ENCODE results near the gene MTHFSD.
"Not testable (repeated sequence)": the region's sequence is repeated elsewhere in the genome, so short reads cannot be mapped to it uniquely, and the experiment has no call there.

Gene MTHFSD, protein sequence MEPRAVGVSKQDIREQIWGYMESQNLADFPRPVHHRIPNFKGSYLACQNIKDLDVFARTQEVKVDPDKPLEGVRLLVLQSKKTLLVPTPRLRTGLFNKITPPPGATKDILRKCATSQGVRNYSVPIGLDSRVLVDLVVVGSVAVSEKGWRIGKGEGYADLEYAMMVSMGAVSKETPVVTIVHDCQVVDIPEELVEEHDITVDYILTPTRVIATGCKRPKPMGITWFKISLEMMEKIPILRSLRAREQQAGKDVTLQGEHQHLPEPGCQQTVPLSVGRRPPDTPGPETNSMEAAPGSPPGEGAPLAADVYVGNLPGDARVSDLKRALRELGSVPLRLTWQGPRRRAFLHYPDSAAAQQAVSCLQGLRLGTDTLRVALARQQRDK

GRCh38 chr16:86554917-86555703, at the start of gene MTHFSD:
MTHFSD (minus strand) TSS chr16:86555235; CDS start chr16:86555184, 51 bp downstream.
- DNase-seq (ENCODE audit: low spot score): peak; percentile 97

DNA sequence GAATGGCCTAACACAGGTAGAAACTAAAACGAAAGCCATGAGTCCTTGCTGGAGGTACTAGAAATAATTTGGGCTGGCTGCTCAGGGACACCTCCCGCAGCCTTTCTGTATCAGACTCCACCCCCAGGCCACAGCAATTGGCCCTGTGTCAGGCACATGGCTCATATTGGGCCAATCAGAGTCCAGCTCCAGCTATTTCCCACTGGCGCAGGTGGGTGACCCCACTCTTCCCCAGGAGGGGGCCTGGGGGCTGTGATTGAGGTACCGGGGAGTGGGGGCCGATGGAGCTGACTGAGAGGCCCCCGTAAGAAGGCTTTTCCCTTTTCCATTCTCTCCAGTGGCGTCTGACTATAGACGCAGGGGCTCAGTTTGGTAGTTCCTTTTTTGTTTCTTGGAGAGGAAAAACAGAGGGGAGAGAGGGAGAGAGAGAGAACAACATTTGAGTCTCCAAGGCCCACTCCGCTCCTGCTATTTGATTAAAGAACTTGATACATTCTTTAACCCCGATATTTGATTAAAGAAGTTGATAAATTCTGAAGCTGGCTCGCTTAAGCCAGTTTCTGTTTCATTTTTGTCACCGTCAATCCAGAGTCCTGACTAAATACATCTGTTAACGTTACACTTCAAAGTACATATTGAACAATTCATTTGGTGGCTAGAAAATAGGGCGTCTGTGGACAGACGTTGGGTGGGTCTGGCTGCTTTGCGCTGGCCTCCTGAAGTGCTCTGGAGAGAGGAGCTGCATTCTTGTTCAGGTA, 49.6 kb upstream of the MTHFSD start:
- peak; percentile 68 for DNase-seq (ENCODE audit: low spot score)

DNA sequence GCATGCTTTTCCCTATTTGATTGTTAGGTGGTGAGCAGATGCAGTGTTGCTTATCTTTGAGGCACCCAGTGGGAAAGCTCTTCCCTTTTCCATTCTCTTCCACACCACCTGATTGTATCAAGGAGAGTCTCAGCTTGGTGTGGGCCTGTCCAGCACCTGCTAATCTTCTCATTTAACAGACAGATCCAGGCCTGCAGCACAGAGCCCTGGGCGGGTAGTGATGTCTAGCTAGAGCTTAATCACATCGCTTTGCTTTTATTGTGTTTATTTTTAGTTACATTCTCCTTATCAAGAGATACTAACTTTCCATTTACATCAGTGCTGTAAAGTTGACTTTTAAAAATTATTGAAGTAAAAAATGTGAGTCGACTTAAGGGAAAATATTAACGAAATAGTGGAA, 47.5 kb upstream of the MTHFSD start:
- DNase-seq (ENCODE audit: low spot score): no peak

- DNase-seq (ENCODE audit: low spot score): no peak
Observed at GRCh38 chr16:86601356-86601755, 46.3 kb upstream of the MTHFSD start.

DNA sequence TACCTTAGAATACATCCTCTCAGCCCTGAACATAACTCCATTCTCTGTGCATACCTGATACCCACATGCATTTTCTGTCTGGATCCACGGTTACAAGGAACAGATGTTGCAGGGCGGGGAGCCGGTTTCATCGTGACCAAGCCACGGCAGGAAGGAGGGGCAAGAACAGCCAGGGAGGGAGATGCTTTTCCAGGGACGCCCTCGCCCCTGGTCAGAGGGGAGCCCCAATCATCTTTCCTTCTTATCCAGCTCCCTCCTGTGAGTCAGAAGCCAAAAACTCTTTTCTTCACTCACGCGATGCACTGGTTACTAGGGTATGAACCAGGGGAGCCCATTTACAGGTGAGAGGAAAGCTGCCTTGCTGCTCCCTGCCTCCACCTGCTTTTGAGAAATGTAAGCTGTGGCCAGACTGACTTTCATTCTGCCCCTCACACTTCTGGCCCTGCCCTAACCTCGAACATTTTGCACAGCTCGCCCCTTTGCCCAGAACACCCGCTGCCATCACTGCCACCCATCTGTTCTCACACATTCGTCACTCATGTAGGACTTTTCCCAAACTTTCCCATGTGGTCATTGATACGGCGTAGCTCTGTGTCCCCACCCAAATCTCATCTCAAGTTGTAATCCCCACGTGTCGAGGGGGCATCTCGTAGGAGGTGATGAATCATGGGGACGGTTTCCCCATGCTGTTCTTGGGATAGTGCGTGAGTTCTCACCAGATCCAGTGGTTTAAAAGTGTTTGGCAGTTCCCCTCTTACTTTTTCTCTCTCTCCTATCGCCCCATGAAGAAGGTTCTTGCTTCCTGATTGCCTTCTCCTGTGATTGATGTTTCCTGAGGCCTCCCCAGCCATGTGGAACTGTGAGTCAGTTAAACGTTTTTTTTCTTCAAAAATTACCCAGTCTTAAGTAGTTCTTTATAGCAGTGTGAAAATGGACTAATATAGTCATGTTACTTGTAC, 43.9 kb upstream of the MTHFSD start:
- no peak for DNase-seq (ENCODE audit: low spot score)

DNA sequence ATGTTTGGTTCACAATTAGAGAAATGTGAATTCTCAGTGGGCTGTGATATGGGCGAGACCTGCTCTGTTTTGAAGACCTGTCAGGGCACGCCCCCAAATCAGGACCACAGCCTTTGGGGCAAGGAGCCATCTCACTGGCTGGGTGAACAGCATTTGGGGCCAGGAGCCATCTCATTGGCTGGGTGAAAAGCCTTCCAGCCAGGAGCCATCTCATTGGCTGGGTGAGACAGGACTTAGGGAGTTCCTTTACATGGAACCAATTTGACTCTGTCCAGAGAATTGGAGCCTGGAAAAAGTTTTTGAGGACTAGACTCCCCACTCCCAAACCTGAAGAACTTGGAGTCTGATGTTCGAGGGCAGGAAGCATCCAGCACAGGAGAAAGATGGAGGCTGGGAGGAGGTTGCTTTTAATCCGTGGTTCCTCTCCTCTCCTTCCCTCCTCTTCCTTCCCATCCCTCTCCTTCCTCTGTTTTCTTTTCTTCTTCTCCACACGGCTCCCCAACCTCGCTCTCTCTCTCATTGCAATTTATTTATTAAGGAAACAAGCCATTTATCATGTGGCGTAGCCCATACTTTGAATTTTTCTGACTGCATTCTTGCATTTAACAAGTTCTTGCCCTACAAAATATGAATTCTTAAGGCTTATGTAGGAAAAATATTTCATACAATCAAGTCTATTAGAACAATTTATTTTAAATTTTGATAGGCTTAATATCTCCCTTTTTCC, 43.0 kb upstream of the MTHFSD start:
- no peak for DNase-seq (ENCODE audit: low spot score)

GRCh38 chr16:86597126-86597879, 42.3 kb upstream of the MTHFSD start:
- no peak for DNase-seq (ENCODE audit: low spot score)

- no peak for DNase-seq (ENCODE audit: low spot score)
Observed at GRCh38 chr16:86595983-86596605, 41.1 kb upstream of the MTHFSD start.

GRCh38 chr16:86594721-86595120, 39.7 kb upstream of the MTHFSD start:
- DNase-seq (ENCODE audit: low spot score): no peak

- no peak for DNase-seq (ENCODE audit: low spot score)
Observed at GRCh38 chr16:86593913-86594620, 39.0 kb upstream of the MTHFSD start.

DNA sequence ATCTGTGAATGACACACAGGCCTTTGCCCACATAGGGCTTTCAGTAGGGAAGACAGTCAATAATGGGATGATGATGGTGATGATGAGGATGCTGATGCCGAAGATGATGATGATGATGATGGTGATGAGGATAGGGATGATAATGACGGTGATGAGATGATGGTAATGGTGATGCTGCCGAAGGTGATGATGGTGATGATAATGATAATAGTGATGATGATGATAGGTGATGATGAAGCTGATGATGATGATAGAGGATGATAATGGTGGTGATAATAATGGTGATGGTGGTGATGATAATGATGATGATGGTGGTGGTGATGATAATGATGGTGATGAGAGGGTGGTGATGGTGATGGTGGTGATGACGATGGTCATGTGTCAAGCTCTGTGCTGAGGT, 36.2 kb upstream of the MTHFSD start:
- no peak for DNase-seq (ENCODE audit: low spot score)

GRCh38 chr16:86590501-86591144, 35.6 kb upstream of the MTHFSD start:
- DNase-seq (ENCODE audit: low spot score): no peak

DNA sequence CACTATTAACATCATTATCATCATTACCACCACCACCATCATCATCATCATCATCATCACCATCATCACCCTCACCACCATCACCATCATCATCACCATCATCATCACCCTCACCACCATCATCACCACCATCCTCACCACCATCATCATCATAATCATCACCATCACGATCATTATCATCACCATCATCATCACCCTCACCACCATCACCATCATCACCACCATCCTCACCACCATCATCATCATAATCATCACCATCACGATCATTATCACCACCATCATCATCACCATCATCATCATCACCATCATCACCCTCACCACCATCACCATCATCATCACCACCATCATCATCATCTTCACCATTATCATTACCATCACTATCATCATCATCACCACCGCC, 32.9 kb upstream of the MTHFSD start:
- not testable (repeated sequence) for DNase-seq (ENCODE audit: low spot score)

- no peak for DNase-seq (ENCODE audit: low spot score)
Observed at GRCh38 chr16:86587487-86587886, 32.5 kb upstream of the MTHFSD start.

- DNase-seq (ENCODE audit: low spot score): no peak
Observed at GRCh38 chr16:86585821-86586611, 31.0 kb upstream of the MTHFSD start.

DNA sequence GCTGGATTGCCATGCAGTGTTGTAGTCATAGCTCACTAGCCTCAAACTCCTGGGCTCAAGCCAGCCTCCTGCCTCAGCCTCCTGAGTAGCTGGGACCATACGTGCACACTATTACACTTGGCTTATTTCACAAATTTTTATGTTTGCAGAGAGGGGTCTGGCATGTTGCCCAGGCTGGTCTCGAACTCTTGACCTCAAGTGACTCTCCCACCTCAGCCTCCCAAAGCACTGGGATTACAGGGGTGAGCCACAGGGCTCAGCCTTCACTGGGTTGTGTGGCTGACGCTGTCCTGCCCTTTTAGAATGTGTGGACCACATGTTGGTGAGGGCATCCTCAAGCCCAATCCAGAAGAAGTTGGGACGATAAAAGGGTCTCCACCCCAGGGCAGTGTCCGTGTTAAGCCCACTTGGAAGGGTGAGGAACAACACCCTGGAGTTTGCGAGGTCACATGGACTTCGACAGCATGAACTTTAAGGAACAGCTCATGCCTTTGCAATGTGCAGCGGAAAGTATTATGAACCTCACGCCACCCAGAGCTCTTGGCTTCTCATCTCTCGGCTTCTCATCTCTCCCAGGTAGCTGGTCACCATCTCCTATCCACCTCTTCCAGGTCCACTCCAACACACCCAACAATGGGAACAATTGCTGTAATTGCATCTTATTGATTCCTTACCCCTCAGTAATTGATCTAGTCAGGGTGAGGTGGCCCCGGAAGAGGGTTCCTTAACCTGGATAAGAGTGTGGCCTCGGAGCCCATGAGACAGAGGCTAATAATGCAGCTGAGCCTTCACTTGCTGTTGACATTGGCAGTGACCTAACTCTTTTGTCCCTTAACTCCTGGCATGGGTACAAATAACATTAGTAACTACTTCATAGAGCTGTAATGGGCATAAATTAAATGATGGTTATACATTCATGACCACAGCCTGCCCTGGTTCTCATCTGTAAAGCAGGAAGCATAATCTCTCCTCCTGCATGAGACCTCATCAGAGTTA, 30.0 kb upstream of the MTHFSD start:
- DNase-seq (ENCODE audit: low spot score): no peak
